Psoas muscle (tissue), 8 donors: Measurements from ENCODE around the gene AP2B1. TPM values are rescaled to one million over a fixed set of nuclear protein-coding genes. Genes with fewer than 3 reads are reported as not detected.

ENCODE experiments used
- ATAC-seq, 4 donors: fragments of 200-7000 bp; cut with Tn5 transposase; one replicate each; pipeline ENCODE4 v1.9.1; 2020; ENCODE audit warnings: moderate library complexity in 3 of 4, mild to moderate bottlenecking in 2 of 4
- DNase-seq, 2 donors: peaks; one replicate each; pipeline ENCODE4 v3.0.0-alpha.2; 2020
- H3K27ac ChIP-seq: fragments of 200-600 bp; one replicate; pipeline ENCODE4 v1.8.0; 2022
- H3K27me3 ChIP-seq, 3 donors: fragments of 200-600 bp in 1 of 3; one replicate each; pipeline versions ENCODE4 v1.6.1 to v1.8.0; 2013 to 2022; ENCODE audit warnings: low read length in 2 of 3, mild to moderate bottlenecking in 2 of 3, moderate library complexity in 1 of 3; ENCODE audit not compliant: insufficient read depth in 3 of 3
- H3K36me3 ChIP-seq, 2 donors: fragments of 200-600 bp in 1 of 2; one replicate each; pipeline versions ENCODE4 v1.6.1 to v1.8.0; 2013 to 2022; ENCODE audit warnings: low read depth in 1 of 2, mild to moderate bottlenecking in 1 of 2, moderate library complexity in 1 of 2; ENCODE audit not compliant: insufficient read depth in 1 of 2
- H3K4me1 ChIP-seq: fragments of 200-600 bp; one replicate; pipeline ENCODE4 v1.8.0; 2022
- H3K4me3 ChIP-seq: fragments of 200-600 bp; one replicate; pipeline ENCODE4 v1.8.0; 2022; ENCODE audit warnings: mild to moderate bottlenecking
- H3K9me3 ChIP-seq: fragments of 200-600 bp; one replicate; pipeline ENCODE4 v1.8.0; 2022
- WGBS, 3 donors: extraction: QIAGEN DNeasy Blood & Tissue Kit; methylation state at CpG; one replicate each; pipeline versions ENCODE4 v1.1.6 to v1.1.7; 2013; 5-methylcytosine and 5-hydroxymethylcytosine counted together
- intact Hi-C, 2 donors: fragments of 100-400 bp; cut with DNase I; formaldehyde crosslinking; loops; one replicate each; pipeline versions ENCODE4 v1.11.0 to v1.14.2; 2022
- polyA plus RNA-seq, 3 donors: library from polyadenylated mRNA; stranded (reverse); fragments of 200-250 nt; gene quantifications; one replicate each; pipeline ENCODE4 v1.2.3, GENCODE V29; 2013
- total RNA-seq, 4 donors: library from RNA; stranded (reverse); fragmentation: NEBNext Ultra II Directional in 2 of 4; extraction: Animal tissue kit (Norgen Biotek cat#: 25700) in 2 of 4; gene quantifications; one replicate each; pipeline versions ENCODE4 v1.2.1 to v1.2.4, GENCODE V29; 2021 to 2023
- TF ChIP-seq, protein P1 (sequence below): fragments of 200-600 bp; IDR thresholded peaks from one replicate; pipeline ENCODE4 v1.8.0; 2022; ENCODE audit warnings: antibody characterized with exemption
- donor health status: healthy with polysubstance abuse.
- donor health status: DM: no; HTN: no; CAD: no; lungs with moderate emphysema.
- donor health status: Bipolar disorder and iron deficiency.
- donor health status: healthy.
- donor health status: DM: yes; HTN: yes; CAD: no.
- donor health status: DM: no; HTN: no; CAD: no.
- donor health status: DM: no; HTN: no; CAD: no.
- donor health status: DM: yes; HTN: yes; CAD: no.

AP2B1 gene
- total and polyA plus RNA-seq, 7 donors = 20.0 to 92.4 (median 63.2) TPM

DNA sequence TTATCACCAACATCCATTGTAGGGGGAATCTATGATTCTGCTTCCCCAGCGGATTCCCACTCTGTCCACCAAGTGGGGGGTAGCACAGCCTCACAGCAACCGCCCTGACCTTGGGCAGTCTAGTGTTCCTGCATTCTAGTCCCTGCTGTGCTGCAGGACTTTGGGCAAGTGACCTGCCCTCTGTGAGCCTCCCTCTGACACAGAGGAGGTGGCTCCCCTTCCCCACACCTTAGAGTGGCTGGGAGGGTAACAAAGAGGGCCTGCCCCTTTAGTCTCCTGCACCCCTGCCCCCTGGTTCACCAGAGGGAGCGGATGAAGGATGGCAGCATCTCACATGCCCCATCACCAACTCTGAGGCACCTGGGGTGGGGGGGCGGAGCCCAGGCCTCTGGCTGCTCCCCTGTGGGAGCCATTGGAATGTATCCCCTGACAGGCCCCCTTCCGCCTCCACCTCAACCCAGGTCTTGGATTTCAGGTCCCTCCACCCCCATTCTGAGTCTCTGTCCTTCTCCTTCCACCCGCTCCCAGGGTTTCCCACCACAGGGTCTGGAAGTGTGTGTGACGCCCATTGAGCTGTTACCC, 155.9 kb downstream of the AP2B1 start:
- ATAC-seq (no peak), DNase-seq (no peak)
- Histone ChIP-seq H3K27me3 (peaks cover 0 to 7% (median 0%) of the 10 kb centered on the region in 3 donors), H3K27ac (no peak overlapping the region), H3K4me1 (peaks cover 13% of the 10 kb centered on the region), H3K4me3 (no peak overlapping the region), H3K36me3 (no peaks in the 10 kb centered on the region), H3K9me3 (no peaks in the 10 kb centered on the region)
- TF ChIP-seq, protein P1, sequence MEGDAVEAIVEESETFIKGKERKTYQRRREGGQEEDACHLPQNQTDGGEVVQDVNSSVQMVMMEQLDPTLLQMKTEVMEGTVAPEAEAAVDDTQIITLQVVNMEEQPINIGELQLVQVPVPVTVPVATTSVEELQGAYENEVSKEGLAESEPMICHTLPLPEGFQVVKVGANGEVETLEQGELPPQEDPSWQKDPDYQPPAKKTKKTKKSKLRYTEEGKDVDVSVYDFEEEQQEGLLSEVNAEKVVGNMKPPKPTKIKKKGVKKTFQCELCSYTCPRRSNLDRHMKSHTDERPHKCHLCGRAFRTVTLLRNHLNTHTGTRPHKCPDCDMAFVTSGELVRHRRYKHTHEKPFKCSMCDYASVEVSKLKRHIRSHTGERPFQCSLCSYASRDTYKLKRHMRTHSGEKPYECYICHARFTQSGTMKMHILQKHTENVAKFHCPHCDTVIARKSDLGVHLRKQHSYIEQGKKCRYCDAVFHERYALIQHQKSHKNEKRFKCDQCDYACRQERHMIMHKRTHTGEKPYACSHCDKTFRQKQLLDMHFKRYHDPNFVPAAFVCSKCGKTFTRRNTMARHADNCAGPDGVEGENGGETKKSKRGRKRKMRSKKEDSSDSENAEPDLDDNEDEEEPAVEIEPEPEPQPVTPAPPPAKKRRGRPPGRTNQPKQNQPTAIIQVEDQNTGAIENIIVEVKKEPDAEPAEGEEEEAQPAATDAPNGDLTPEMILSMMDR = no peak
- intact Hi-C loops = loop anchor here (5.0 to 10.0 kb wide), 3 partner anchors 81 to 428 kb away; no protein-coding TSS in a partner anchor
- WGBS, 3 donors = 61 to 65% (median 61%) methylated on average over 7 of the region's 7 CpGs

DNA sequence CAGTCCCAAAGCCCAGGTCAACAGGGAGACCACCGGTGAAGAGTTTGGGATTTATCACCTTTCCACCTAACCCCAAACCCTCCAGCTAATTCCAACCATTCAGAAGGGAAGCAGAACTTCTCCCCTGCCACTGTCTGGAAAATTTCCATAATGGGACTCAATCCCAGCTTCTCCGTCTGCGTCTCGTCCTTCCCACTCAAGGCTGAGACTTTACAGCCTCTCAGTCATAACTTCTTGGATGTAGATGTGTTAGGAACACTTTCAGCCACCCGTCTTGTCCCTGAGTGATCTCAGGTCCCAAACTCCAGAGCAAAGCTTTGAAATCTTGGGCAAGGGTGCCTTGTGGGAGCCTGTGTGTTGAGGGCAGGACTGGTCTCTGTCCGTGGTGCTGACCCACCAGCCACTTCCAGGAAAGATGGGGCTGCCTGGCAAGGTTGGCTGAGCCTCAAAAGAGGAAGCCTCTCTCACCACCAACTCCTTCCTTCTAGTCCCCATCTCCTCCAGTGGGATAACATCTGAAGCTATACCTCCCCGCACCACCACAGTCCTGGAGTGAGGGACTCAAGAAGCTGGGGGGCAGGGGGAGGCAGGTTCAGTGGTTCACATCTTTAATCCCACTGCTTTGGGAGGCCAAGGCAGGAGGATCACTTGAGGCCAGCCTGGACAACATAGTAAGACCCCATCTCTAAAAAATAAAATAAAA, 156.7 kb downstream of the AP2B1 start:
- Histone ChIP-seq H3K4me1 (peaks cover 13% of the 10 kb centered on the region), H3K4me3 (no peak overlapping the region), H3K9me3 (no peaks in the 10 kb centered on the region), H3K27me3 (peaks cover 0 to 7% (median 0%) of the 10 kb centered on the region in 3 donors), H3K36me3 (no peaks in the 10 kb centered on the region), H3K27ac (no peak overlapping the region)
- TF ChIP-seq, protein P1 = no peak
- intact Hi-C loops = loop anchor here (5.0 to 10.0 kb wide), 3 partner anchors 81 to 429 kb away; no protein-coding TSS in a partner anchor
- DNase-seq (no peak), ATAC-seq (no peak)
- WGBS, 3 donors = 39 to 47% (median 41%) methylated on average over 7 of the region's 7 CpGs

DNA sequence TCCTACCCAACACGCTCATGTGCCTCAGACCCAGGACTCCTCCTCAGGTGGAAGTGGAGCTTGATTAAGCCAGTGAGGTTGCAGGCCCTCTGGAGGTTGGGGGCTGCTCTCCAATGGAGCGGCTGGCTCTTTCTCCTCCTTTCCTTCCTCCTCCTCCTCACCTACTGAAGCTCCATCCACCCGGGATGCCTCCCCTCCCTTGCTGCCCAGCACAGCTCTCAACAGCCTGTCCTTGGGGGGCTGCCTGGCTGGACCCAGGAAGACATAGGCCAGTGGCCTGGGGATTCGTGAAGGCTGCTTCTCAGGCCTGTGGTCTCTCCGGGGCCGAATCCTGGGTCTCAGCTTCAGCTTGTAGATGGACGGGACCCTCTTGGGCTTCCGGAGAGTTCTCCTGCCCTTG, 157.7 kb downstream of the AP2B1 start:
- Histone ChIP-seq H3K4me3 (no peak overlapping the region), H3K27ac (no peak overlapping the region), H3K4me1 (peaks cover 13% of the 10 kb centered on the region), H3K27me3 (peaks cover 0 to 11% (median 0%) of the 10 kb centered on the region in 3 donors), H3K9me3 (no peaks in the 10 kb centered on the region), H3K36me3 (no peaks in the 10 kb centered on the region)
- DNase-seq = no peak
- intact Hi-C loops = loop anchor here (5.0 to 10.0 kb wide), 3 partner anchors 83 to 430 kb away; no protein-coding TSS in a partner anchor
- WGBS, 3 donors = 74 to 80% (median 79%) methylated on average over 8 of the region's 8 CpGs
- TF ChIP-seq, protein P1 = no peak
- no peak for ATAC-seq

- ATAC-seq (no peak), DNase-seq (no peak)
- Histone ChIP-seq H3K4me1 (peaks cover 13% of the 10 kb centered on the region), H3K4me3 (no peak overlapping the region), H3K27me3 (peaks cover 0 to 11% (median 0%) of the 10 kb centered on the region in 3 donors), H3K9me3 (no peaks in the 10 kb centered on the region), H3K27ac (no peak overlapping the region), H3K36me3 (no peaks in the 10 kb centered on the region)
- TF ChIP-seq, protein P1 = no peak
- 79 to 84% (median 82%) methylated on average over 7 of the region's 7 CpGs for WGBS, 3 donors
- intact Hi-C loops = loop anchor here (10.0 kb wide), 1 partner anchor 430 kb away; no protein-coding TSS in a partner anchor
Measured at GRCh38 chr17:35745246-35745645, 158.1 kb downstream of the AP2B1 start.
